ENCODE measurements around the gene FGFR3. TPM values are rescaled to one million over a fixed set of nuclear protein-coding genes. Genes with fewer than 3 reads are reported as not detected.

Gene FGFR3
- total RNA-seq, 1 donor from 2014 or later: 169 TPM

GRCh38 chr4:1777822-1778641 lies 15.1 kb upstream of the FGFR3 start:
- no peaks in the 10 kb centered on the region for H3K36me3 Mint-ChIP-seq (ENCODE audit: insufficient read depth)
- no peaks in the 10 kb centered on the region for H3K27me3 Mint-ChIP-seq
- peak; percentile 81 for DNase-seq (ENCODE audit: low spot score, unreplicated experiment)
- no peak overlapping the region for H3K4me3 Mint-ChIP-seq (ENCODE audit: low read depth)
- H3K9me3 Mint-ChIP-seq (ENCODE audit: low read depth): no peaks in the 10 kb centered on the region
- H3K4me1 Mint-ChIP-seq (ENCODE audit: low read depth): peaks cover 24% of the 10 kb centered on the region
- TF ChIP-seq CTCF (IDR thresholded peaks at IDR 0.05; ENCODE audit: unreplicated experiment): peak; percentile 56
- H3K27ac Mint-ChIP-seq: peak overlapping the region; percentile 85

GRCh38 chr4:1778642-1779392 lies 14.3 kb upstream of the FGFR3 start:
- Mint-ChIP-seq H3K27ac (peak overlapping the region; percentile 82), H3K9me3 (ENCODE audit: low read depth) (no peaks in the 10 kb centered on the region), H3K36me3 (ENCODE audit: insufficient read depth) (no peaks in the 10 kb centered on the region), H3K27me3 (no peaks in the 10 kb centered on the region), H3K4me1 (ENCODE audit: low read depth) (peaks cover 24% of the 10 kb centered on the region), H3K4me3 (ENCODE audit: low read depth) (no peak overlapping the region)
- no peak for TF ChIP-seq CTCF (IDR thresholded peaks at IDR 0.05; ENCODE audit: unreplicated experiment)
- DNase-seq (ENCODE audit: low spot score, unreplicated experiment): no peak

GRCh38 chr4:1779588-1780382 lies 13.3 kb upstream of the FGFR3 start:
- DNase-seq (ENCODE audit: low spot score, unreplicated experiment): no peak
- Mint-ChIP-seq H3K9me3 (ENCODE audit: low read depth) (no peaks in the 10 kb centered on the region), H3K36me3 (ENCODE audit: insufficient read depth) (no peaks in the 10 kb centered on the region)

GRCh38 chr4:1780435-1780834 lies 12.7 kb upstream of the FGFR3 start:
- TF ChIP-seq CTCF (IDR thresholded peaks at IDR 0.05; ENCODE audit: unreplicated experiment): no peak
- Mint-ChIP-seq H3K27me3 (no peaks in the 10 kb centered on the region), H3K27ac (peak overlapping the region; percentile 91), H3K4me1 (ENCODE audit: low read depth) (peaks cover 26% of the 10 kb centered on the region), H3K4me3 (ENCODE audit: low read depth) (no peak overlapping the region), H3K36me3 (ENCODE audit: insufficient read depth) (no peaks in the 10 kb centered on the region), H3K9me3 (ENCODE audit: low read depth) (no peaks in the 10 kb centered on the region)
- DNase-seq (ENCODE audit: low spot score, unreplicated experiment): no peak

More at GRCh38 chr4:1779588-1780382, 13.3 kb upstream of the FGFR3 start:
- Mint-ChIP-seq H3K4me3 (ENCODE audit: low read depth) (no peak overlapping the region), H3K27me3 (no peaks in the 10 kb centered on the region), H3K27ac (peak overlapping the region; percentile 91), H3K4me1 (ENCODE audit: low read depth) (peaks cover 24% of the 10 kb centered on the region)
- no peak for TF ChIP-seq CTCF (IDR thresholded peaks at IDR 0.05; ENCODE audit: unreplicated experiment)

- Mint-ChIP-seq H3K36me3 (ENCODE audit: insufficient read depth) (no peaks in the 10 kb centered on the region), H3K4me3 (ENCODE audit: low read depth) (no peak overlapping the region), H3K4me1 (ENCODE audit: low read depth) (peaks cover 12% of the 10 kb centered on the region), H3K27ac (no peak overlapping the region), H3K27me3 (no peaks in the 10 kb centered on the region), H3K9me3 (ENCODE audit: low read depth) (no peaks in the 10 kb centered on the region)
- TF ChIP-seq CTCF (IDR thresholded peaks at IDR 0.05; ENCODE audit: unreplicated experiment): no peak
- DNase-seq (ENCODE audit: low spot score, unreplicated experiment): no peak
Measured at GRCh38 chr4:1783015-1783414, 10.1 kb upstream of the FGFR3 start.
